Measurements from ENCODE around the gene SLC2A13.
"Not testable (repeated sequence)": the region's sequence is repeated elsewhere in the genome, so short reads cannot be mapped to it uniquely, and the experiment has no call there.

SLC2A13 gene

DNA sequence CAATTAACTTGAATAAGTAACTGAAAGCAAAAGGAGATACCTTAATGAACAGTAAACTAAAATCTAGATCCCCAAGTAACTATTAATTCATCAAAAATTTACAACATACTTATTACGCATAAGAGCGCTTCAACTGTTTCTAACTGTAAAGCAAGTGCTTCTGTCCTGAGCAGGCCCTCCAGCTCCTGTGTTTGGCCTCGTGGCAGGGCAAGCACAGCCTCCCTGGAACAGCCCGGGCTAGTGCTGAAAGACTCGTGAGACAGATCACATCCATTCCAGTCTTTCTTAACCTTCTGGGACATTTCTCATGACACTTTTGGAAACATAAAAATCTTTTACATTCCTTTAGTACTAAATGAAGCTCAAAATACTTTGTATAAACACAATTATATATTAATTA is 307.5 kb downstream of the SLC2A13 start:
- DNase-seq: no peak

DNA sequence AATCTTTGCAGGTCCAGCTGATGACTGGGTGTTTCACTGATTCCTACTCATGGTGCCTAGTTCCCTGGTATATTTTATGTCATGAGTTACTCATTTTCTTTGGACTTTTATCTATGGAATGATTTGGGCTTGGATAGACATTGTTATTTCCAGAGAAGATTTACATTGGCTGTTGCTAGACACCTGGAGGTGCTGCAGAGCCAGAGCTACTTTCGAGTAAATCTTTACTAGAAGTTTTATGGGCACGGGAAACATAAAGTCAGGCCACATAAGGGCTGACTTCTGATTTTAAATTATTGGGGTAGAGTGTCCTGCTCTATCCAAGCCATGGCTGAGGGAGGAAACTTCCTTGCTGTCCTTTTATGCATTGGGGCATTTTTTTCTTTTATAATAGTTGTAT is 310.4 kb downstream of the SLC2A13 start:
- no peak for DNase-seq

DNA sequence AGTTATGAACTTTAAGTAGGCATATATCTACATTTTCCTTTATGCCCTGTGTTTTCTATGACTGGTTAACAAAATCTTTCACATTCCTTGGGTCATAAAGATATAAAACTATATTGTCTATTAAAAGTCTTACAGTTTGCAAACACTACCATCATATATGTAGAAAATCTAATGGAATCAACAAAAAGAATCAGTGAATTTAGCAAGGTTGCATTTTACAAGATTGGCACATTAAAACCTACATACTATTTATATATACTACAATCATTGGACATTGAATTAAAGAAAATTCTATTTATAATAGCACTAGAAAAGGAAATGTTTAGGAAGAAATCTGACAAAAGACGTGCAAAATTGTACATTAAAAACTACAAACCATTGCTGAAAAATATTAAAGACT is 312.9 kb downstream of the SLC2A13 start:
- no peak for DNase-seq

DNA sequence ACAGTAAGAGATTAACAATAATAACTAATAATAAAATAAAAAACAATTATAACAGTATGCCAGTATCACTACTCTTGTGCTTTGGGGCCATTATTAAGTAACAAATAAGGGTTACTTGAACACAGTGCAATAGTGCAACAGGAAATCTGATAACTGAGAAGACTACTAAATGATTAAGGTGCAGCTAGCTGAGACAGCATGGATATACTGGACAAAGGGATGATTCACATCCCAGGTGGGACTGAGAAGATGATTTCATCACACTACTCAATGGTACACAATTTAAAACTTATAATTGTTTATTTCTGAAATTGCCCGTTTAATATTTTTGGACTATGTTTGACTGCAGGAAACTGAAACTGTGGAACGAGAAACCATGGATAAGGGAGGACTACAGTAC is 317.6 kb downstream of the SLC2A13 start:
- no peak for DNase-seq

DNA sequence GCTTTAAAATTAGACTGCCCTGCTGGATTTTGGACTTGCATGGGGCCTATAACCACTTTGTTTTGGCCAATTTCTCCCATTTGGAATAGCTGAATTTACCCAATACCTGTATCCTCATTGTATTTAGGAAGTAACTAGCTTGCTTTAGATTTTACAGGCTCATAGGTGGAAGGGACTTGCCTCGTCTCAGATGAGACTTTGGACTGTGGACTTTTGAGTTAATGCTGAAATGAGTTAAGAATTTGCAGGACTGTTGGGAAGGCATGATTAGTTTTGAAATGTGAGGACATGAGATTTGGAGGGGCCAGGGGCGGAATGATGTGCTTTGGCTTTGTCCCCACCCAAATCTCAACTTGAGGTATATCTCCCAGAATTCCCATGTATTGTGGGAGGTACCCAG is 320.1 kb downstream of the SLC2A13 start:
- not testable (repeated sequence) for DNase-seq

DNA sequence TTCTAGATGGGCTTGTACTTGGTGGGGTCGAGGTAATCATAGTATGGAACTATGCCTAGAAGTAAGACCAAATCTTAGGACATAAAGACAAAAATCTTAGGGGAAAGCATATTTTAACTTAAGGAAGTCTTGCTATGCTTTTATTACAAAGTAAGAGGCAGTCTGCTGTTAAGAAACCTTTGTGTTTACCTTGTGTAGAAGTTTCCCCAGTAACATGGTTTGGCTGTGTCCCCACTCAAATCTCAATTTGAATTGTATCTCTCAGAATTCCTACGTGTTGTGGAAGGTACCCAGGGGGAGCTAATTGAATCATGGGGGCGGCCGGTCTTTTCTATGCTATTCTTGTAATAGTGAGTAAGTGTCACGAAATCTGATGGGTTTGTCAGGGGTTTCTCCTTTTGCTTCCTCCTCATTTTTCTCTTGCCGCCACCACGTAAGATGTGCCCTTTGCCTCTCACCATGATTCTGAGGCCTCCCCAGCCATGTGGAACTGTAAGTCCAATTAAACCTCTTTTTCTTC is 323.8 kb downstream of the SLC2A13 start:
- no peak for DNase-seq

DNA sequence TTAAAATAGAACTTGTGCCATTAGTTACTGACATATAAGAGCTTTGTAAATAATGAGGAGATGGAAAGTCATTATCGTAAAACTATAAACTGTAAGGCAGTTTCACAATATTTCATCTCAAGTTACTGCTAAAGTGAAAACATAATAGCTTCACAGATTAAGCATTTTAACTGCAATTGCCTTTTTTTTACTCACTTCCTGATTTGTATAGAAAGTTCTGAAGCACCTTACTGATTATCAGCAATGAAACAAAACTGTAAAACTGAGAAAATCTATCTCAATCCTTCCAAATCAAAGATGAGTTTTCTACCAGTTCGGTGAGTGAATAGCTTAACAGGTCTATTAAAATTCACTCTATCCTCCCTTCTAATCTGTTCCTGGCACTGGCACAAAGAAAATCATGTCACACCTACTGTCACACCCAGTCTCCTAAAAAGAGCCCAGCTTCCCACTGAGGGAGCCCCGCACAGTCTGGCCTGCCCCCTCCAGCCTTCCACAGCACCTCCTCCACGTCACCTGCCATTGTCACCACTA is 324.9 kb downstream of the SLC2A13 start:
- DNase-seq: no peak

DNA sequence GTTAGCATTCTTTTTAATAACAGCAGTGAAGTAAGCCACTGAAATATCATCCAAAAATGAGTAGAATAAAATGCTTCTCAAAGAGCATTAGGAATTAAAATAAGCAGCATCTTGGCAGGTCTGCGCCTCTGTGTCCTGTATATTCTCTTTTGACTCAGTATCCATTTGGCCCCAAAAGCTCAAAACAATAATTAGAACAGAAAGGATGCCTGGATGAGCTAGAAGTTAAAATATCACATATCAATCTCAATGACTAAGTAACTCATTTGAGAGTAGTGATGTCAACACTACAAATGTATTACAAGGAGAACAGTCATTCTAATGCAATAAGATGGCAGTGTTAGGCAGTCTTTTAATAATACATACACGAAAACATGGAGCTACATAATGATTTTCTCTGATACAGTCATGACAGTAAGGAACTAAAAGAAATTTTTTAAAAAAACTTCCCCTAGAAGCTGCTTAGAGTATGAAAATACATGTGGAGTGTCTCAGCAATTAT is 325.4 kb downstream of the SLC2A13 start:
- no peak for DNase-seq

DNA sequence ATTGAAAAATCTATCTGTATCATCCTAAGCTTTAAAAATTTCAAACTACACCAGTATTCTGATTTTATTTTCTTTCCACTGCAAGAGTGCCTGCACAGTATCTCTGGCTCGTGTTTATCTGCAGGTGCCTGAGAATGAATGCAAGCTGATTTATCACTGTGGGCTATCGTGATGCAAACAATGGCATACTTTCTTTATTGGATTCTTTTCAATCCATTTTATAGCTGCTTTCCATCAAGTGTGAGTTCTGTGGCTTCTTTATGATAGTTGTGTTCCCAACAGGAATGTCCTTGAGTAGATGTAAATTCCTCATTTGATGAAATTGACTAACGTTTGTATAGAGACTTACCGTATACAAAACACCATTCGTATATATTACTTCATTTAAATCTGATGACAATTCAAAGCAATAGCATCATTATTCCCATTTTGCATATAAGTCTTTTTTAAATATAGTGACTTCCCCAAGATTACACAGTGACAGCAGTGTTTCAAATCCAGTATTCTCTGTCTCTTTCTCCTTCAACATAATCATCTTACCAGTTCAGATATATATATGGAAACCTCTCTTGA is 326.0 kb downstream of the SLC2A13 start:
- no peak for DNase-seq

DNA sequence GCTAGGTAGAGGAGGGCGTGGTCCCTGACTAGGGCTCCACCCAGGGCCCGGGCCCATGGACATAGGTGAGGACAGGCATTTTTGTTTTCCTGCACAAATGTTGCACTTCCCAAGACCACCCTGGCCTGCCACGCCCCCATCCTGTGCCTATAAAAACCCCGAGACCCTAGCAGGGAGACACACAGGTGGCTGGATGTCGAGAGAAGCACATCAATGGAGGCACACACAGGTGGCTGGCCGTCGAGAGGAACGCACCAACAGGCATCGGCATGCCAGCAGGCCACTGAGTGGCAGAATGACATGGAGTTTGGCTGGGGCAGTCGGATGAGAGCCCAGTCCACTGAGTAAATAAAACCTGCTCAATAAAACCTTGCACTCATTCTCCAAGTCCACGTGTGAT is 328.4 kb downstream of the SLC2A13 start:
- no peak for DNase-seq

DNA sequence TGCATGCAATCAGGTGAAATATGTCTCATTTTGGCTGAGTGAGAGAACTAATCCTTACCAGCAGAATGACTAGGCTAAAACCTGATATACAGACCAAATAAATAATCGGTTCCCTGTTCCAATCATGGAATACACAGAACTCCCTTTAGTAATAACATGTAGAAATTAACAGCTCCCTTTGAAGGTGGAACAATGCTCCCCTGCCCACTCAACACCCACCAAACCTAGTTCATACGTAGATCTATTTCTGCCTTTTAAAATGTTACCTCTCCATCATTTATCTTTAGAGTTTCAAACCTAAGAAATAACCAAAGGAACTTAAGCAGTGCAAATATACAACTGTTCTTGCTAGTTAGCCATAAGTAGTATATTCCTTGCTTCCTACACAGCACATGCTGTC is 332.6 kb downstream of the SLC2A13 start:
- no peak for DNase-seq

DNA sequence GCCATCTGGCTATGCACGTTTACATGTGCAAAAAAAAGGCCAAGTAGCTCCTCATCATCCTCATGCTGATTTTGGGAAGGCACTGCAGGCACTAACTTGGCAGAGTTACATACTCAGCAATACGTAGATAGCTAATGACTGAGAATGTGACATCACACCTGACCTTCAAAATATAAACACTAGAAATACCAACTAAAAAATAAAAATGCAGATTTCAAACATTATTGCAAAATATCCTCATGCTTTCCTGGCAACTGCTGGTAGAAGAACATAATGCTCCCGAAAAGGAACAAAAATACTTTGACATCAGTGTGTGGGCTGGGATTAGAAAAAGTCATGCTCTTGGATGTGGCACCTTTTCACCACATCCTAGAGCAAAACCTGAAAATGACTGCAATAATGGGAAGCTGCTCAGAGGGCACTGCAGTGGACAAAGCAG is 333.0 kb downstream of the SLC2A13 start:
- no peak for DNase-seq

DNA sequence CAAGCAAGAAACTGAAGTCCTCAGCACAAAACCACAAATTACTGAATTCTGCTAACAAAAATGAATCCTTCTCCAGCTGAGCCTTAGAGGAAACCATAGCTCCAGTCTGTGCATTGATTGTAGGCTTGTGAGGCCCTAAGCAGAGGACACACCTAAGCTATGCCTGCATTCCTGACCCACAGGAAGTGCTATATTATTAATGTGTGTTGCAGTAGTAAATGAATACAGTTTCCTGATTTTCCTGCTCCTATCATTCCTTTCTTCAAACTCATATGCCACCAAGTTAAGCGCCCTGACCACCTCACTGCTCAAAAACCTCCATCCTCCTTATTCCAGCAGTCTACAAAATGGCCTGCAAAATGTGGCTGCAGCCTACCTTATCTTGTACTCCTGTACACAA is 334.4 kb downstream of the SLC2A13 start:
- DNase-seq: no peak

DNA sequence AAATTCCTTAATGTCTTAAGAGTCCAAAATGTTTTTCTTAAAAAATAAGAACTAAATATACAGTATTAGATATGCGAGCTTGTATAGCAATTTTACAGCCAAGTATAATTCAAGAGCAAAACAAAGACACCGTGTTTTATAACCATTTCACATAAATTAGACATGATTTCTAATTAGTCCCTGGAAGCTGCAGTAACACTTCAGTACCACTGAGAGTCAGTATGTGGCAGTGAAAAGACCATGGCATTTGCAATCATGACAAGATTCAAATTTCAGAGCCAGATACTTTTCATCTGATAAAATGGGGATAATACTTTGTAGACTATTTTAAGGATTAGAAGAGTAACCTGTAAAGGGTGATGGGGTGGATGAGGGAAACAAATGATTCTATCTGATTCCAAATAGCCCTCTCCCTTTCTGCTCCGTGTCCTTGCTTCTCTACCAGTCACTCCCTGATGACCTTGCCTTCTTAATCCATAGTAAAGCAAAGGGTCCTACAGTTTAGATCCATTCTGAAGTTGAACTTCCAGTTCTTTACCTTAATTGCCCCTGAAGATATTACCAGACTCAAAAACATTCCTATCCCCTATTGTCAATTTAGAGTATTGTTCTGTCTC is 340.8 kb downstream of the SLC2A13 start:
- no peak for DNase-seq

DNA sequence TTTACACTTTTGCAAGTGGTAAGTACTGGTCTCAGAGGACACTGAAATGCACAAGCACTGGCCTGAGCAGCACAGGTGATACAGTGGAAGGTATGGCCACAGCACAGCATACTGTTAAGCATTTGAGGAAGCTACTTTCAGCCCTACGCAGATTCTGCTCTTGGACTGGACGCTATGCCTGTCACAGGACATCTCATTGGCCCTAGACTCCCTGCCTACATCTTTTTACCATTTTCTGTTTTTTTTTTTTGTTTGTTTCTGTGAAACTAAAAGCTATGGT is 342.1 kb downstream of the SLC2A13 start:
- DNase-seq: no peak

DNA sequence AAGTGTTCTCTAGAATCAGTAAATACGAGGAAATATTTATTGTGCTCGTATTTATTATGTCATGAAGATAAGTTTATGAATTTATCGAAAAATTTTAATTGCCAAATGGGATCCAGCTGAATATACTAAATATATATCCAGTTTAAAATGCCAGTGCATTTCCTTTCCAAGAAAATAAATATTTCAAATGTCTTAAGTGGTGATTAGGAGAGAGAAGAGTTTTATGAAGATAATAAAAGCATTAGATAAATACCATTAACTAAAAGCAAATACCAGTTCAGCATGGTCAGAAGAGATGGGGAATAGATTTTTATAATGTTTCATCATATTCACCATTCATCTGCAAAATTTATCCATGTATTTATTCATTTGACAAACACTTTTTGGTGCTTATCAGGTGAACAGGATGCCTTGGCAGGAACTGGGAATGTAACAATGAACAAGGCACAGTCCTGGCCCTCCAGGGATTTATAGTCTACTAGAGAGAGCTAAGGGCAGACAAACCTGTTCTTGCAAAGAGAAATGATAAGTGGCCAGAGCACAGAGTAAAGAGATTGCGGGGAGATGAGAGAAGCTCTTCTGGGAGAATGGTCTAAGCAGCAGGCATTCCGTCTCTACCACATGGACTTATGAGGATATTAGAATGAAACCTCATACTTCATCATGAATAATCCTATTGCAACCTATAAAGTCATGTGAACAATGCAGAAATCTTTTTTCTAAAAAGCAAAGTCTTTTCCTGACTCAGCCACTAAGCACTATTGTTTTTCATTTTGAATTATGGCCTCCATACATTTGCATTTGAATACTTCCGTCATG is 342.6 kb downstream of the SLC2A13 start:
- DNase-seq: no peak

DNA sequence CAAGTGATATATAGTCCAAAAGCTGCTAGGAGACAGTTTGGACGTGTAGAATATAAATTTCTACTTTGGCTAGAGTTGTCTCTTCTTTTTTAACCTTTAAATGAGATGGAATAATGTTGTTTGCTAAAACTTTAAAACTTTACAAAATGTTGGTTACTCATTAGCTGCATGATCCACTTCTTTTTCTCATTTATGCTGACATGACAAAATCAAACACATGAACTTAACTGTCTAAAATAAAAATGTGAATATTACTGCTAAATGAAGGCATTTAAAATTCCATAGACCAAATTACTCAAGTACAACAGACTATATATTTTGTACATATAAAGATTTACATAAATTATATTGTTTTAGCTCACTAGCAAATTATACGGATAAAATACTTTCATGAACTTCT is 350.4 kb downstream of the SLC2A13 start:
- DNase-seq: no peak

DNA sequence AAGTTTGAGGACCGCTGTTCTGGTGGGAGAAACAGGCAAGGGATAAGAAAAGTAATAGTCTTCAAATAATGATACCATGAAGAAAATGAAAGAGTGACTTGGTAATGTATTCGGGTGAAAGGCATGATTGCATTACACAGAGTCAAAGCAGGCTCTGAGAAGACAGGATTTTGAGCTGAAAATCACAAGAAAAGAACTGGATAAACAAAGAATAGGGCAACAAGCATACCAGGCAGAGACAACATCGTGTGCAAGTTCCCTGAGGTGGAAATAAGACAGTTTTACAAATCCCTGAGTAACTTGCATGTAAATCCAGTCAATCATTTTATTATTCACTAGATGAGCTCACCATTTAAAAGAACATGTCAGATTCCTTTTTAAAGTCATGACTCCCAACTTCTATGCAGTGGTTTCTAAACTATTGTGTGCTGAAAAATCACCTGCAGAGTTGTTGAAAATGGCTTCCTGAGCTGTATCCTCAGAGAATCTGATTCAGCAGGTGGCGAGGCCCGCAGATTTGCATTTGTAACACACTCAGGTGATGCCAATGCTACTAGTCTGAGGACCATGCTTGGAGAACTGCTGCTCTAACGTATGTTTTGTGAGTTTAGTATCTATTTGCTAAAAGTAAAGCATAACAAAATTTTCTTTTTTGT is 353.3 kb downstream of the SLC2A13 start:
- DNase-seq: no peak

DNA sequence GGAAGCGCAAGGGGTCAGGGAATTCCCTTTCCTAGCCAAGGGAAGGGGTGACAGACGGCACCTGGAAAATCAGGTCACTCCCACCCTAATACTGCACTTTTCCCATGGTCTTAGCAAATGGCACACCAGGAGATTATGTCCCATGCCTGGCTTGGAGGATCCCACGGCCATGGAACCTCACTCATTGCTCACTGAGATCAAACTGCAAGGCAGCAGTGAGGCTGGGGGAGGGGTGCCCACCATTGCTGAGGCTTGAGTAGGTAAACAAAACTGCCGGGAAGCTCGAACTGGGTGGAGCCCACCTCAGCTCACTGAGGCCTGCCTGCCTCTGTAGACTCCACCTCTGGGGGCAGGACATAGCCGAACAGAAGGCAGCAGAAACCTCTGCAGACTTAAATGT is 359.7 kb downstream of the SLC2A13 start:
- DNase-seq: not testable (repeated sequence)

DNA sequence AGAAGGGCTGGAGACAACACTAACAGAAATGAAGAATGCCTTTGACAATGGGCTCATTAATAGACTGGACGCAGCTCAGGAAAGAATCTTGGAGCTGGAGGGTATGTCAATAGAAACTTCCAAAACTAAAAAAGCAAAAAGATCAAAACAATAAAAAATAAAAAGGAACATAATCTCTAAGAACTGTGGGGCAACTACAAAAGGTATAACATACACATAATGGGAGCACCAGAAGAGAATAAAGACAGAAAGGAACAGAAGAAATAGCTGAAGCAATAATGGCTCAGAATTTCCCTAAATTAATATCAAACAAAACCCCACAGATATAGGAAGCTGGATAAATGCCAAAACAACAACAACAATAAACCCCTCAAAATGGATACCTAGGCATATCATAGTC is 362.2 kb downstream of the SLC2A13 start:
- DNase-seq: no peak

DNA sequence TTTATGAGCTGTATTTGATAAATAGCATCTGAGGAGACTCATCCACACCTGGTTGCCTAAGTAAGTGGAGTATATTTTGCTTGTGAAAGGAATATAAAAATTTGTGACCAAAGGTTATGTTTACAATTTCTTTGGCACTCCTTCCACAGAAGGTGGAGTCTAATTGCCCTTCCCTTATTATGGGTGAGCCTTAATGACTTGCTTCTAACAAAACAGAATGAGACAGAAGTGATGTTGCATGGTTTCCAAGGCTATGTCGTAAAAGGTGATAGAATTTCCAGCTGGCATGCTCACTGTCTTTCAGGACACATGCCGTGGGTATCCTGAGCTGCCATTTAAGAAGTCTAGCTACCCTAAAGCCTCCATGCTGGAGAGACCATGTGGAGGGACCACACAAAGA is 369.5 kb downstream of the SLC2A13 start:
- DNase-seq: no peak

DNA sequence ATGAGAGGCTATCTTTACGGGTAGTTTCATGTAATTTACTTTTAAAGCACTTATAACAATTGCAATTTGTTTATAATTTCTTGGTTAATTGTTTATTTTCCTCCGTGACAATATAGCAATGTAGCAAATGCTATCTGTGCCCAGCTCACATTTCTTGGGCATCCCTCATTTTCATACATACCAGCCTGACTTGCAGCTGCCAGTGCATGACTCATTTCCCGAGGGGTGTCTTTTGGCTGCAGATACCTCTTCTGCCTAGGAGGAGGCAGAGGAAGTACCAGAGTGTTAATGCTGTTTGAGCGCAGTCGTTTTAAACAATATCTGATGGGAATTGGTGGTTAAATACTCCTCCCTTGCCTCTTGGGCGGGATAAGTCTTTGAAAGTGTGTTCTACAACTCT is 382.1 kb downstream of the SLC2A13 start:
- DNase-seq: no peak

DNA sequence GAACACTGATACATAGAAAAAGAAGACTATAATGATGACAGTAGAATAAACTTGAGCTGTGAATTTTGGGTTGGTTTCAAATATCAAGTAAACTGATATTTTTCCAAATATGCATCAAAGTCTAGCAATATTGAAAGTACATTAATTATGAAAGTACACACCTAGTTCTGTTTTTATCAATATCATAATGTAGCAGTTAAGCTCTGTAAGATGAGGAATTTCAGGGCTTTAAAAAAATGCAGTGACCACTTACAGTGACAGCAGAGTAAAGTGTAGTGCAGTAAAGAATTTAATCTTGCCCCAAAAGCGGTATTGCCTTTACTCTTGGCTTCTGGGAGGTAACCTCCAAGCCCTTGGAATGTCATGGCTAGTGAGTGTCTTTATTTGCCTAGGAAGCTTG is 383.4 kb downstream of the SLC2A13 start:
- DNase-seq: no peak
